Loucy (cell line): ENCODE measurements around the gene RFC1.
"Not testable (repeated sequence)": the region's sequence is repeated elsewhere in the genome, so short reads cannot be mapped to it uniquely, and the experiment has no call there.

Experiments
- H2AFZ ChIP-seq: fragments of 200-600 bp; sonication (generic); 2 replicates; pipeline ENCODE4 v1.6.0; 2016; ENCODE audit warnings: antibody characterized with exemption, mild to moderate bottlenecking, low read length, moderate library complexity
- H3F3A ChIP-seq: fragments of 200-600 bp; 2 replicates; pipeline ENCODE4 v1.6.0; 2016; ENCODE audit warnings: antibody characterized with exemption, low read depth, mild to moderate bottlenecking
- H3K27me3 ChIP-seq: fragments of 200-600 bp; sonication (generic); 2 replicates; pipeline ENCODE4 v1.6.1; 2014; ENCODE audit warnings: low read length, mild to moderate bottlenecking; ENCODE audit not compliant: insufficient read depth, poor library complexity, severe bottlenecking
- H3K36me3 ChIP-seq: fragments of 200-600 bp; sonication (generic); 2 replicates; pipeline ENCODE4 v1.6.1; 2016; ENCODE audit warnings: low read length; ENCODE audit not compliant: insufficient read depth
- H3K4me1 ChIP-seq: fragments of 200-600 bp; sonication (generic); 2 replicates; pipeline ENCODE4 v1.5.1; 2014; ENCODE audit warnings: low read length, mild to moderate bottlenecking; ENCODE audit not compliant: insufficient read depth, poor library complexity, severe bottlenecking
- H3K4me2 ChIP-seq: fragments of 200-600 bp; sonication (generic); 2 replicates; pipeline ENCODE4 v1.6.0; 2014; ENCODE audit warnings: antibody characterized with exemption, low read length, low read depth, mild to moderate bottlenecking; ENCODE audit not compliant: poor library complexity, severe bottlenecking
- H3K4me3 ChIP-seq: fragments of 200-600 bp; sonication (generic); 2 replicates; pipeline ENCODE4 v1.5.1; 2014; ENCODE audit warnings: low read length, mild to moderate bottlenecking, mixed read lengths; ENCODE audit not compliant: poor library complexity, severe bottlenecking
- H3K79me2 ChIP-seq: fragments of 200-600 bp; sonication (generic); 2 replicates; pipeline ENCODE4 v1.6.1; 2014; ENCODE audit warnings: low read length; ENCODE audit not compliant: insufficient read depth
- H3K9ac ChIP-seq: fragments of 200-600 bp; sonication (generic); 2 replicates; pipeline ENCODE4 v1.6.0; 2014; ENCODE audit warnings: mild to moderate bottlenecking, low read depth, low read length, moderate library complexity; ENCODE audit not compliant: poor library complexity, severe bottlenecking
- H3K9me2 ChIP-seq: fragments of 200-600 bp; sonication (generic); replicated peaks from 2 replicates; pipeline ENCODE4 v1.6.1; 2016; ENCODE audit warnings: low read depth, low read length, mixed read lengths
- H3K9me3 ChIP-seq: fragments of 200-600 bp; sonication (generic); 2 replicates; pipeline ENCODE4 v1.6.1; 2014; ENCODE audit warnings: mild to moderate bottlenecking, antibody characterized with exemption, low read length, low read depth; ENCODE audit not compliant: insufficient read depth
- H4K20me1 ChIP-seq: fragments of 200-600 bp; sonication (generic); 2 replicates; pipeline ENCODE4 v1.6.0; 2014; ENCODE audit warnings: antibody characterized with exemption, low read length, mild to moderate bottlenecking; ENCODE audit not compliant: insufficient read depth, poor library complexity, severe bottlenecking
- EZH2phosphoT487 ChIP-seq: fragments of 200-600 bp; IDR thresholded peaks from 2 replicates; pipeline ENCODE4 v1.6.1; 2018; ENCODE audit warnings: antibody characterized with exemption, mild to moderate bottlenecking, moderate library complexity, borderline replicate concordance
- TF ChIP-seq, protein P1 (sequence below): fragments of 200-600 bp; sonication (generic); conservative IDR thresholded peaks from 2 replicates; pipeline ENCODE4 v1.5.1; 2014; ENCODE audit warnings: mild to moderate bottlenecking, antibody characterized with exemption, low read length

The RFC1 gene

GRCh38 chr4:39365830-39366771, at the start of gene RFC1:
RFC1 (minus strand) TSS chr4:39366362; CDS start chr4:39366241, 121 bp downstream.
- Histone ChIP-seq H2AFZ (peak within 1 kb of the TSS; percentile 98), H3K4me2 (peak within 1 kb of the TSS; percentile 71), H3K9ac (peak within 1 kb of the TSS; percentile 90), H3K27me3 (no peaks in the 10 kb centered on the region), H3K9me2 (no peaks in the 10 kb centered on the region), H3K79me2 (peaks cover 51% of the 10 kb centered on the region), H3K9me3 (no peaks in the 10 kb centered on the region), H3K4me1 (peaks cover 14% of the 10 kb centered on the region), H3K4me3 (peak within 1 kb of the TSS; percentile 94), H4K20me1 (peaks cover 46% of the 10 kb centered on the region), H3F3A (no peaks in the 10 kb centered on the region), H3K36me3 (no peaks in the 10 kb centered on the region)
- TF ChIP-seq, protein P1, sequence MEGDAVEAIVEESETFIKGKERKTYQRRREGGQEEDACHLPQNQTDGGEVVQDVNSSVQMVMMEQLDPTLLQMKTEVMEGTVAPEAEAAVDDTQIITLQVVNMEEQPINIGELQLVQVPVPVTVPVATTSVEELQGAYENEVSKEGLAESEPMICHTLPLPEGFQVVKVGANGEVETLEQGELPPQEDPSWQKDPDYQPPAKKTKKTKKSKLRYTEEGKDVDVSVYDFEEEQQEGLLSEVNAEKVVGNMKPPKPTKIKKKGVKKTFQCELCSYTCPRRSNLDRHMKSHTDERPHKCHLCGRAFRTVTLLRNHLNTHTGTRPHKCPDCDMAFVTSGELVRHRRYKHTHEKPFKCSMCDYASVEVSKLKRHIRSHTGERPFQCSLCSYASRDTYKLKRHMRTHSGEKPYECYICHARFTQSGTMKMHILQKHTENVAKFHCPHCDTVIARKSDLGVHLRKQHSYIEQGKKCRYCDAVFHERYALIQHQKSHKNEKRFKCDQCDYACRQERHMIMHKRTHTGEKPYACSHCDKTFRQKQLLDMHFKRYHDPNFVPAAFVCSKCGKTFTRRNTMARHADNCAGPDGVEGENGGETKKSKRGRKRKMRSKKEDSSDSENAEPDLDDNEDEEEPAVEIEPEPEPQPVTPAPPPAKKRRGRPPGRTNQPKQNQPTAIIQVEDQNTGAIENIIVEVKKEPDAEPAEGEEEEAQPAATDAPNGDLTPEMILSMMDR = no peak
- no peak for TF ChIP-seq EZH2phosphoT487

GRCh38 chr4:39415678-39416283, 49.6 kb upstream of the RFC1 start:
- Histone ChIP-seq H3K4me1 (no peaks in the 10 kb centered on the region), H3K27me3 (no peaks in the 10 kb centered on the region), H3K36me3 (no peaks in the 10 kb centered on the region), H3K79me2 (no peaks in the 10 kb centered on the region), H3K9ac (no peak overlapping the region), H3K4me3 (no peak overlapping the region), H3K9me3 (no peaks in the 10 kb centered on the region), H3F3A (no peaks in the 10 kb centered on the region), H2AFZ (no peak overlapping the region), H3K4me2 (no peak overlapping the region), H4K20me1 (no peaks in the 10 kb centered on the region), H3K9me2 (no peaks in the 10 kb centered on the region)
- TF ChIP-seq, protein P1 = no peak
- TF ChIP-seq EZH2phosphoT487 = no peak

DNA sequence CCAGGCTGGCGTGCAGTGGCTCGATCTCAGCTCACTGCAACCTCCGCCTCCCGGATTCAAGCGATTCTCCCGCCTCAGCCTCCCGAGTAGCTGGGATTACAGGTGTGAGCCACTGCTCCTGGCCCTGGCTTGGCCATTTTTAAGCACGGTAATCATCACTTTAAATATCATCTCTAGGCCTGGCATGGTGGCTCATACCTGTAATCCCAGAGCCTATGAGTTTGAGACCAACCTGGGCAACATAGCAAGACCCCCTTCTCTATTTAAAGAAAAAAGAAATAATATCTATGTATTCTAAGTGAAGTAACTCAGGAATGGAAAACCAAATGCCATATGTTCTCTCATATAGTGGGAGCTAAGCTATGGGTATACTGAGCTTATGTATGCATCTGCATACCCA, 45.4 kb upstream of the RFC1 start:
- not testable (repeated sequence) for H3K9me3 ChIP-seq, H3K27me3 ChIP-seq, H3K4me1 ChIP-seq, H3K9me2 ChIP-seq, H3K36me3 ChIP-seq, H3K79me2 ChIP-seq, H4K20me1 ChIP-seq, H3K4me3 ChIP-seq, H3K4me2 ChIP-seq, H3F3A ChIP-seq, H3K9ac ChIP-seq, H2AFZ ChIP-seq
